HEK293 (cell line): ENCODE measurements around the gene CACNA1B.

ENCODE experiments used
- CTCF ChIA-PET: fragments of 350-600 bp; formaldehyde crosslinking; extraction: SDS; loops from one replicate; lab custom pipeline; 2021; ENCODE audit warnings: antibody characterized with exemption; lab: Yijun Ruan, JAX
- POLR2A ChIA-PET: fragments of 300-600 bp; formaldehyde crosslinking; extraction: SDS; loops from one replicate; lab custom pipeline; 2020; ENCODE audit warnings: antibody characterized with exemption, inconsistent platforms; lab: Yijun Ruan, JAX
- H3K27ac ChIP-seq: fragments of 200-500 bp; sonication (Bioruptor generic); 2 replicates; pipeline ENCODE4 v1.5.1; 2014; ENCODE audit warnings: low read depth, low read length, control low read depth, inconsistent platforms; ENCODE audit errors: extremely low read depth
- H3K36me3 ChIP-seq, 2 experiments: fragments of 200-500 bp in 1 of 2; sonication (Bioruptor generic) in 1 of 2; 1 replicate in 1 of 2; 2 replicates in 1 of 2; pipeline ENCODE4 v1.5.1; 2014 to 2017; ENCODE audit warnings: inconsistent platforms in 2 of 2, low read length in 2 of 2; ENCODE audit not compliant: control insufficient read depth in 2 of 2, insufficient read depth in 1 of 2
- H3K4me1 ChIP-seq: fragments of 200-500 bp; sonication (Bioruptor generic); 2 replicates; pipeline ENCODE4 v1.5.1; 2014; ENCODE audit warnings: mild to moderate bottlenecking, low read length, inconsistent platforms; ENCODE audit not compliant: control insufficient read depth, insufficient read depth
- H3K4me3 ChIP-seq: 2 replicates; pipeline ENCODE4 v1.5.1; 2011; ENCODE audit warnings: low read depth, mild to moderate bottlenecking, control low read depth, low read length, moderate library complexity
- H3K9me3 ChIP-seq: fragments of 200-500 bp; sonication (Bioruptor generic); 2 replicates; pipeline ENCODE4 v1.5.1; 2014; ENCODE audit warnings: low read depth, low read length, inconsistent platforms; ENCODE audit not compliant: control insufficient read depth, insufficient read depth
- IKZF3 ChIP-seq: fragments of 450-650 bp; IDR thresholded peaks from 2 replicates; pipeline ENCODE4 v1.5.0; 2018; ENCODE audit warnings: missing biosample characterization, mild to moderate bottlenecking, missing genetic modification characterization, moderate library complexity
- KLF1 ChIP-seq: fragments of 450-650 bp; formaldehyde crosslinking; IDR thresholded peaks from 2 replicates; pipeline ENCODE4 v1.5.1; 2016; ENCODE audit warnings: missing biosample characterization, missing genetic modification characterization
- WT1 ChIP-seq: fragments of 450-650 bp; formaldehyde crosslinking; IDR thresholded peaks from 2 replicates; pipeline ENCODE4 v1.5.1; 2016; ENCODE audit warnings: missing biosample characterization, missing genetic modification characterization
- ZBTB8A ChIP-seq: fragments of 450-650 bp; formaldehyde crosslinking; IDR thresholded peaks from 2 replicates; pipeline ENCODE4 v1.5.1; 2016; ENCODE audit warnings: missing biosample characterization, missing genetic modification characterization
- ZEB2 ChIP-seq: fragments of 450-650 bp; formaldehyde crosslinking; IDR thresholded peaks from 2 replicates; pipeline ENCODE4 v1.5.1; 2016; ENCODE audit warnings: missing biosample characterization, missing genetic modification characterization
- ZFP37 ChIP-seq: fragments of 450-650 bp; formaldehyde crosslinking; IDR thresholded peaks from 2 replicates; pipeline ENCODE4 v1.5.1; 2016; ENCODE audit warnings: missing biosample characterization, missing genetic modification characterization
- ZFP69B ChIP-seq: fragments of 450-650 bp; formaldehyde crosslinking; IDR thresholded peaks from 2 replicates; pipeline ENCODE4 v1.5.1; 2016; ENCODE audit warnings: missing biosample characterization, missing genetic modification characterization
- ZNF10 ChIP-seq: fragments of 450-650 bp; formaldehyde crosslinking; IDR thresholded peaks from 2 replicates; pipeline ENCODE4 v1.5.1; 2017; ENCODE audit warnings: missing biosample characterization, missing genetic modification characterization
- ZNF132 ChIP-seq: fragments of 450-650 bp; formaldehyde crosslinking; IDR thresholded peaks from 2 replicates; pipeline ENCODE4 v1.5.1; 2017; ENCODE audit warnings: missing biosample characterization, missing genetic modification characterization, borderline replicate concordance
- ZNF174 ChIP-seq: fragments of 450-650 bp; formaldehyde crosslinking; IDR thresholded peaks from 2 replicates; pipeline ENCODE4 v1.5.0; 2017; ENCODE audit warnings: missing biosample characterization, mild to moderate bottlenecking, missing genetic modification characterization
- ZNF248 ChIP-seq: fragments of 450-650 bp; formaldehyde crosslinking; IDR thresholded peaks from 2 replicates; pipeline ENCODE4 v1.5.1; 2017; ENCODE audit warnings: missing biosample characterization, missing genetic modification characterization
- ZNF423 ChIP-seq: fragments of 450-650 bp; formaldehyde crosslinking; IDR thresholded peaks from 2 replicates; pipeline ENCODE4 v1.5.1; 2016; ENCODE audit warnings: missing biosample characterization, missing genetic modification characterization
- ZNF549 ChIP-seq: fragments of 450-650 bp; IDR thresholded peaks from 2 replicates; pipeline ENCODE4 v1.5.1; 2018; ENCODE audit warnings: missing biosample characterization, missing genetic modification characterization, mild to moderate bottlenecking, inconsistent platforms, moderate library complexity
- ZNF600 ChIP-seq: fragments of 450-650 bp; formaldehyde crosslinking; IDR thresholded peaks from 2 replicates; pipeline ENCODE4 v1.5.1; 2016; ENCODE audit warnings: missing biosample characterization, missing genetic modification characterization
- ZNF701 ChIP-seq: fragments of 450-650 bp; formaldehyde crosslinking; IDR thresholded peaks from 2 replicates; pipeline ENCODE4 v1.5.1; 2016; ENCODE audit warnings: missing biosample characterization, missing genetic modification characterization
- ZSCAN30 ChIP-seq: fragments of 450-650 bp; IDR thresholded peaks from 2 replicates; pipeline ENCODE4 v1.5.1; 2018; ENCODE audit warnings: missing biosample characterization, mild to moderate bottlenecking, missing genetic modification characterization, moderate library complexity
- TF ChIP-seq, protein P1 (sequence below): fragments of 450-650 bp; formaldehyde crosslinking; IDR thresholded peaks from 2 replicates; pipeline ENCODE4 v1.5.1; 2016; ENCODE audit warnings: missing biosample characterization, missing genetic modification characterization, borderline replicate concordance
- TF ChIP-seq, protein P2 (sequence below): fragments of 450-650 bp; formaldehyde crosslinking; IDR thresholded peaks from 2 replicates; pipeline ENCODE4 v1.5.1; 2016; ENCODE audit warnings: missing biosample characterization, missing genetic modification characterization
- TF ChIP-seq, protein P3 (sequence below): fragments of 450-650 bp; formaldehyde crosslinking; IDR thresholded peaks from 2 replicates; pipeline ENCODE4 v1.5.1; 2016; ENCODE audit warnings: missing biosample characterization, missing genetic modification characterization
- TF ChIP-seq, protein P4 (sequence below): fragments of 450-650 bp; formaldehyde crosslinking; IDR thresholded peaks from 2 replicates; pipeline ENCODE4 v1.5.1; 2017; ENCODE audit warnings: missing biosample characterization, mild to moderate bottlenecking, missing genetic modification characterization, moderate library complexity
- TF ChIP-seq, protein P5 (sequence below): fragments of 450-650 bp; formaldehyde crosslinking; IDR thresholded peaks from 2 replicates; pipeline ENCODE4 v1.5.1; 2017; ENCODE audit warnings: missing biosample characterization, missing genetic modification characterization

The CACNA1B gene

GRCh38 chr9:138067613-138068367 lies 190.2 kb downstream of the CACNA1B start (continued):
- TF ChIP-seq, protein P1, sequence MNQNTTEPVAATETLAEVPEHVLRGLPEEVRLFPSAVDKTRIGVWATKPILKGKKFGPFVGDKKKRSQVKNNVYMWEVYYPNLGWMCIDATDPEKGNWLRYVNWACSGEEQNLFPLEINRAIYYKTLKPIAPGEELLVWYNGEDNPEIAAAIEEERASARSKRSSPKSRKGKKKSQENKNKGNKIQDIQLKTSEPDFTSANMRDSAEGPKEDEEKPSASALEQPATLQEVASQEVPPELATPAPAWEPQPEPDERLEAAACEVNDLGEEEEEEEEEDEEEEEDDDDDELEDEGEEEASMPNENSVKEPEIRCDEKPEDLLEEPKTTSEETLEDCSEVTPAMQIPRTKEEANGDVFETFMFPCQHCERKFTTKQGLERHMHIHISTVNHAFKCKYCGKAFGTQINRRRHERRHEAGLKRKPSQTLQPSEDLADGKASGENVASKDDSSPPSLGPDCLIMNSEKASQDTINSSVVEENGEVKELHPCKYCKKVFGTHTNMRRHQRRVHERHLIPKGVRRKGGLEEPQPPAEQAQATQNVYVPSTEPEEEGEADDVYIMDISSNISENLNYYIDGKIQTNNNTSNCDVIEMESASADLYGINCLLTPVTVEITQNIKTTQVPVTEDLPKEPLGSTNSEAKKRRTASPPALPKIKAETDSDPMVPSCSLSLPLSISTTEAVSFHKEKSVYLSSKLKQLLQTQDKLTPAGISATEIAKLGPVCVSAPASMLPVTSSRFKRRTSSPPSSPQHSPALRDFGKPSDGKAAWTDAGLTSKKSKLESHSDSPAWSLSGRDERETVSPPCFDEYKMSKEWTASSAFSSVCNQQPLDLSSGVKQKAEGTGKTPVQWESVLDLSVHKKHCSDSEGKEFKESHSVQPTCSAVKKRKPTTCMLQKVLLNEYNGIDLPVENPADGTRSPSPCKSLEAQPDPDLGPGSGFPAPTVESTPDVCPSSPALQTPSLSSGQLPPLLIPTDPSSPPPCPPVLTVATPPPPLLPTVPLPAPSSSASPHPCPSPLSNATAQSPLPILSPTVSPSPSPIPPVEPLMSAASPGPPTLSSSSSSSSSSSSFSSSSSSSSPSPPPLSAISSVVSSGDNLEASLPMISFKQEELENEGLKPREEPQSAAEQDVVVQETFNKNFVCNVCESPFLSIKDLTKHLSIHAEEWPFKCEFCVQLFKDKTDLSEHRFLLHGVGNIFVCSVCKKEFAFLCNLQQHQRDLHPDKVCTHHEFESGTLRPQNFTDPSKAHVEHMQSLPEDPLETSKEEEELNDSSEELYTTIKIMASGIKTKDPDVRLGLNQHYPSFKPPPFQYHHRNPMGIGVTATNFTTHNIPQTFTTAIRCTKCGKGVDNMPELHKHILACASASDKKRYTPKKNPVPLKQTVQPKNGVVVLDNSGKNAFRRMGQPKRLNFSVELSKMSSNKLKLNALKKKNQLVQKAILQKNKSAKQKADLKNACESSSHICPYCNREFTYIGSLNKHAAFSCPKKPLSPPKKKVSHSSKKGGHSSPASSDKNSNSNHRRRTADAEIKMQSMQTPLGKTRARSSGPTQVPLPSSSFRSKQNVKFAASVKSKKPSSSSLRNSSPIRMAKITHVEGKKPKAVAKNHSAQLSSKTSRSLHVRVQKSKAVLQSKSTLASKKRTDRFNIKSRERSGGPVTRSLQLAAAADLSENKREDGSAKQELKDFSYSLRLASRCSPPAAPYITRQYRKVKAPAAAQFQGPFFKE: no peak
- TF ChIP-seq, protein P2, sequence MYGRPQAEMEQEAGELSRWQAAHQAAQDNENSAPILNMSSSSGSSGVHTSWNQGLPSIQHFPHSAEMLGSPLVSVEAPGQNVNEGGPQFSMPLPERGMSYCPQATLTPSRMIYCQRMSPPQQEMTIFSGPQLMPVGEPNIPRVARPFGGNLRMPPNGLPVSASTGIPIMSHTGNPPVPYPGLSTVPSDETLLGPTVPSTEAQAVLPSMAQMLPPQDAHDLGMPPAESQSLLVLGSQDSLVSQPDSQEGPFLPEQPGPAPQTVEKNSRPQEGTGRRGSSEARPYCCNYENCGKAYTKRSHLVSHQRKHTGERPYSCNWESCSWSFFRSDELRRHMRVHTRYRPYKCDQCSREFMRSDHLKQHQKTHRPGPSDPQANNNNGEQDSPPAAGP: no peak
- no peak for TF ChIP-seq ZNF423 (tag by site-specific recombination)
- TF ChIP-seq, protein P3, sequence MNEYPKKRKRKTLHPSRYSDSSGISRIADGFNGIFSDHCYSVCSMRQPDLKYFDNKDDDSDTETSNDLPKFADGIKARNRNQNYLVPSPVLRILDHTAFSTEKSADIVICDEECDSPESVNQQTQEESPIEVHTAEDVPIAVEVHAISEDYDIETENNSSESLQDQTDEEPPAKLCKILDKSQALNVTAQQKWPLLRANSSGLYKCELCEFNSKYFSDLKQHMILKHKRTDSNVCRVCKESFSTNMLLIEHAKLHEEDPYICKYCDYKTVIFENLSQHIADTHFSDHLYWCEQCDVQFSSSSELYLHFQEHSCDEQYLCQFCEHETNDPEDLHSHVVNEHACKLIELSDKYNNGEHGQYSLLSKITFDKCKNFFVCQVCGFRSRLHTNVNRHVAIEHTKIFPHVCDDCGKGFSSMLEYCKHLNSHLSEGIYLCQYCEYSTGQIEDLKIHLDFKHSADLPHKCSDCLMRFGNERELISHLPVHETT (tag by site-specific recombination): no peak
- no peak for TF ChIP-seq ZNF174
- no peak for TF ChIP-seq ZFP37 (tag by site-specific recombination)
- TF ChIP-seq, protein P4, sequence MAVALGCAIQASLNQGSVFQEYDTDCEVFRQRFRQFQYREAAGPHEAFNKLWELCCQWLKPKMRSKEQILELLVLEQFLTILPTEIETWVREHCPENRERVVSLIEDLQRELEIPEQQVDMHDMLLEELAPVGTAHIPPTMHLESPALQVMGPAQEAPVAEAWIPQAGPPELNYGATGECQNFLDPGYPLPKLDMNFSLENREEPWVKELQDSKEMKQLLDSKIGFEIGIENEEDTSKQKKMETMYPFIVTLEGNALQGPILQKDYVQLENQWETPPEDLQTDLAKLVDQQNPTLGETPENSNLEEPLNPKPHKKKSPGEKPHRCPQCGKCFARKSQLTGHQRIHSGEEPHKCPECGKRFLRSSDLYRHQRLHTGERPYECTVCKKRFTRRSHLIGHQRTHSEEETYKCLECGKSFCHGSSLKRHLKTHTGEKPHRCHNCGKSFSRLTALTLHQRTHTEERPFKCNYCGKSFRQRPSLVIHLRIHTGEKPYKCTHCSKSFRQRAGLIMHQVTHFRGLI (tag by site-specific recombination): no peak
- no peak for TF ChIP-seq ZEB2 (tag by site-specific recombination)
- TF ChIP-seq IKZF3: no peak
- no peak for TF ChIP-seq ZNF10 (tag by site-specific recombination)

- TF ChIP-seq ZNF423 (tag by site-specific recombination): no peak
- 0 out of 2 replicates have a peak, but pooled peaks have one; percentile 25 for TF ChIP-seq ZBTB8A (tag by site-specific recombination)
- no peak overlapping the region for H3K4me3 ChIP-seq
- H3K27ac ChIP-seq: no peak overlapping the region
- CTCF ChIA-PET: no interaction called here
- no peaks in the 10 kb centered on the region for H3K9me3 ChIP-seq
- H3K36me3 ChIP-seq: no peaks in the 10 kb centered on the region
- H3K4me1 ChIP-seq: no peaks in the 10 kb centered on the region
- POLR2A ChIA-PET: no interaction called here
These were observed 191.0 kb downstream of the CACNA1B start for GRCh38 chr9:138068601-138069035.

DNA sequence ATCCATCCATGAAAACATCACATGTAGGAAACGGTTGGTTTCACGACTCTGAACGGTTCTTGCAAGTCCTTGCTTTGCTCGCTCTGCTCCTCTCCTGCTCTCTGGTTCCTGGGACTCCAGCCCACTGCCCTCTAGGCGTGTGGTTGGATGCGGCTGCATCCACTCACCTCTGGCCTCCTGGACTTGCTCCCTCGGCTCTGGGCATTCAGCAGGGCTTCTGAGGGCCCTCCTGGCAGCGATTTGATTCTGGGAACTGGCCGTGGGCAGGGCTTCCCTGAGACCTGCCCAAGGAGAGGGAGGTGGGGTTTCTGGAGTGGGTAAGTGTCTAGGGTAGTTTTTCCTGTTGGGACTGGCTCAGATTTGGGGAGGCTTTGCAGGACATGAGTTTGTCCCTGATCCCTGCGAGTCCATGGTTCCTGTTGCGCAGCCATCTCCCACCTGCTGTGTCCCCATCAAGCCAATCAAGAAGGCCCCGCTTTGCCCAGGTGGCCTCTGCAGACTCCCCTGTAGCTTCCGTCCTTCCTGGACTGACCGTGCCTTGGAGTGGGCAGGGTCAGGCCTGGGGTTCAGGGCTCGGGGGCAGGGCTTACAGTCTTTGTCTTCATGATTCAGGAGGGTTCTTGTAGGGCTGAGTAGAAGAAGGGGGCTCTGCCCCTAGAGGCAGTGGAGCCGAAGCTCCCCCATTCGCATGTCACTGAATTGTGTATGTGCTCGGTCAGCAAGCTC lies 192.3 kb downstream of the CACNA1B start:
- no peaks in the 10 kb centered on the region for H3K9me3 ChIP-seq
- ChIA-PET CTCF (no interaction called here), POLR2A (no interaction called here)
- H3K4me1 ChIP-seq: no peaks in the 10 kb centered on the region
- no peak overlapping the region for H3K27ac ChIP-seq
- H3K36me3 ChIP-seq: no peaks in the 10 kb centered on the region
- H3K4me3 ChIP-seq: no peak overlapping the region
- TF ChIP-seq ZNF10 (tag by site-specific recombination): no peak
- no peak for TF ChIP-seq ZNF132 (tag by site-specific recombination)
- TF ChIP-seq ZNF248 (tag by site-specific recombination): no peak
- no peak for TF ChIP-seq ZNF600 (tag by site-specific recombination)
- TF ChIP-seq WT1 (tag by site-specific recombination): no peak
- TF ChIP-seq ZFP69B (tag by site-specific recombination): no peak
- TF ChIP-seq ZNF701: no peak
- no peak for TF ChIP-seq ZSCAN30 (tag by site-specific recombination)
- no peak for TF ChIP-seq ZNF549 (tag by site-specific recombination)
- TF ChIP-seq, protein P5, sequence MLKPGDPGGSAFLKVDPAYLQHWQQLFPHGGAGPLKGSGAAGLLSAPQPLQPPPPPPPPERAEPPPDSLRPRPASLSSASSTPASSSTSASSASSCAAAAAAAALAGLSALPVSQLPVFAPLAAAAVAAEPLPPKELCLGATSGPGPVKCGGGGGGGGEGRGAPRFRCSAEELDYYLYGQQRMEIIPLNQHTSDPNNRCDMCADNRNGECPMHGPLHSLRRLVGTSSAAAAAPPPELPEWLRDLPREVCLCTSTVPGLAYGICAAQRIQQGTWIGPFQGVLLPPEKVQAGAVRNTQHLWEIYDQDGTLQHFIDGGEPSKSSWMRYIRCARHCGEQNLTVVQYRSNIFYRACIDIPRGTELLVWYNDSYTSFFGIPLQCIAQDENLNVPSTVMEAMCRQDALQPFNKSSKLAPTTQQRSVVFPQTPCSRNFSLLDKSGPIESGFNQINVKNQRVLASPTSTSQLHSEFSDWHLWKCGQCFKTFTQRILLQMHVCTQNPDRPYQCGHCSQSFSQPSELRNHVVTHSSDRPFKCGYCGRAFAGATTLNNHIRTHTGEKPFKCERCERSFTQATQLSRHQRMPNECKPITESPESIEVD (tag by site-specific recombination): no peak
- no peak for TF ChIP-seq KLF1 (tag by site-specific recombination)
